ENCODE data around the gene GRB10.
A peak's percentile ranks its signal among the peaks of the same experiment; 100 is the strongest.

Gene GRB10

GRCh38 chr7:50817561-50817960 is 34.9 kb upstream of the GRB10 start:
- Histone ChIP-seq H3K9ac (ENCODE audit: low read length) (no peak overlapping the region), H3K9me3 (ENCODE audit: control insufficient read depth, low read length) (no peaks in the 10 kb centered on the region), H3K4me3 (ENCODE audit: low read length) (no peak overlapping the region), H3K36me3 (ENCODE audit: control insufficient read depth, insufficient read depth, low read length, severe bottlenecking) (no peaks in the 10 kb centered on the region), H3K27me3 (replicated peaks; ENCODE audit: control insufficient read depth, insufficient read depth, low read length) (no peaks in the 10 kb centered on the region), H3K4me1 (ENCODE audit: control insufficient read depth, insufficient read depth, low read length) (no peaks in the 10 kb centered on the region)
- DNase-seq (ENCODE audit: low read depth), result no peak

GRCh38 chr7:50815138-50815537 is 32.4 kb upstream of the GRB10 start:
- H3K4me3 ChIP-seq (ENCODE audit: low read length), result no peak overlapping the region
- no peak for DNase-seq (ENCODE audit: low read depth)
- H3K9me3 ChIP-seq (ENCODE audit: control insufficient read depth, low read length), result no peaks in the 10 kb centered on the region
- no peaks in the 10 kb centered on the region for H3K36me3 ChIP-seq (ENCODE audit: control insufficient read depth, insufficient read depth, low read length, severe bottlenecking)
- no peaks in the 10 kb centered on the region for H3K4me1 ChIP-seq (ENCODE audit: control insufficient read depth, insufficient read depth, low read length)
- H3K9ac ChIP-seq (ENCODE audit: low read length), result no peak overlapping the region
- H3K27me3 ChIP-seq (replicated peaks; ENCODE audit: control insufficient read depth, insufficient read depth, low read length), result no peaks in the 10 kb centered on the region

- Histone ChIP-seq H3K27me3 (replicated peaks; ENCODE audit: control insufficient read depth, insufficient read depth, low read length) (no peaks in the 10 kb centered on the region), H3K9me3 (ENCODE audit: control insufficient read depth, low read length) (no peaks in the 10 kb centered on the region), H3K36me3 (ENCODE audit: control insufficient read depth, insufficient read depth, low read length, severe bottlenecking) (no peaks in the 10 kb centered on the region), H3K4me1 (ENCODE audit: control insufficient read depth, insufficient read depth, low read length) (no peaks in the 10 kb centered on the region), H3K4me3 (ENCODE audit: low read length) (no peak overlapping the region), H3K9ac (ENCODE audit: low read length) (no peak overlapping the region)
- no peak for DNase-seq (ENCODE audit: low read depth)
Measured at GRCh38 chr7:50814166-50814565, 31.5 kb upstream of the GRB10 start.

GRCh38 chr7:50812841-50813475 is 30.3 kb upstream of the GRB10 start:
- Histone ChIP-seq H3K9ac (ENCODE audit: low read length) (no peak overlapping the region), H3K27me3 (replicated peaks; ENCODE audit: control insufficient read depth, insufficient read depth, low read length) (no peaks in the 10 kb centered on the region), H3K4me3 (ENCODE audit: low read length) (no peak overlapping the region), H3K4me1 (ENCODE audit: control insufficient read depth, insufficient read depth, low read length) (no peaks in the 10 kb centered on the region), H3K36me3 (ENCODE audit: control insufficient read depth, insufficient read depth, low read length, severe bottlenecking) (no peaks in the 10 kb centered on the region), H3K9me3 (ENCODE audit: control insufficient read depth, low read length) (no peaks in the 10 kb centered on the region)
- DNase-seq (ENCODE audit: low read depth), result peak; percentile 74

GRCh38 chr7:50812094-50812493 is 29.4 kb upstream of the GRB10 start:
- no peak overlapping the region for H3K4me3 ChIP-seq (ENCODE audit: low read length)
- no peak for DNase-seq (ENCODE audit: low read depth)
- no peaks in the 10 kb centered on the region for H3K4me1 ChIP-seq (ENCODE audit: control insufficient read depth, insufficient read depth, low read length)
- H3K9me3 ChIP-seq (ENCODE audit: control insufficient read depth, low read length), result no peaks in the 10 kb centered on the region
- H3K9ac ChIP-seq (ENCODE audit: low read length), result no peak overlapping the region
- no peaks in the 10 kb centered on the region for H3K27me3 ChIP-seq (replicated peaks; ENCODE audit: control insufficient read depth, insufficient read depth, low read length)
- no peaks in the 10 kb centered on the region for H3K36me3 ChIP-seq (ENCODE audit: control insufficient read depth, insufficient read depth, low read length, severe bottlenecking)

- no peak for DNase-seq (ENCODE audit: low read depth)
- no peaks in the 10 kb centered on the region for H3K4me1 ChIP-seq (ENCODE audit: control insufficient read depth, insufficient read depth, low read length)
- H3K9ac ChIP-seq (ENCODE audit: low read length), result no peak overlapping the region
- H3K36me3 ChIP-seq (ENCODE audit: control insufficient read depth, insufficient read depth, low read length, severe bottlenecking), result no peaks in the 10 kb centered on the region
- H3K27me3 ChIP-seq (replicated peaks; ENCODE audit: control insufficient read depth, insufficient read depth, low read length), result no peaks in the 10 kb centered on the region
- no peak overlapping the region for H3K4me3 ChIP-seq (ENCODE audit: low read length)
- H3K9me3 ChIP-seq (ENCODE audit: control insufficient read depth, low read length), result no peaks in the 10 kb centered on the region
Measured at GRCh38 chr7:50808282-50808888, 25.7 kb upstream of the GRB10 start.

- Histone ChIP-seq H3K9ac (ENCODE audit: low read length) (no peak overlapping the region), H3K9me3 (ENCODE audit: control insufficient read depth, low read length) (no peaks in the 10 kb centered on the region), H3K27me3 (replicated peaks; ENCODE audit: control insufficient read depth, insufficient read depth, low read length) (no peaks in the 10 kb centered on the region), H3K4me1 (ENCODE audit: control insufficient read depth, insufficient read depth, low read length) (no peaks in the 10 kb centered on the region), H3K36me3 (ENCODE audit: control insufficient read depth, insufficient read depth, low read length, severe bottlenecking) (no peaks in the 10 kb centered on the region), H3K4me3 (ENCODE audit: low read length) (no peak overlapping the region)
- DNase-seq (ENCODE audit: low read depth), result no peak
Measured at GRCh38 chr7:50807026-50807730, 24.5 kb upstream of the GRB10 start.

- DNase-seq (ENCODE audit: low read depth), result no peak
- Histone ChIP-seq H3K4me3 (ENCODE audit: low read length) (no peak overlapping the region), H3K4me1 (ENCODE audit: control insufficient read depth, insufficient read depth, low read length) (no peaks in the 10 kb centered on the region), H3K9me3 (ENCODE audit: control insufficient read depth, low read length) (no peaks in the 10 kb centered on the region), H3K9ac (ENCODE audit: low read length) (no peak overlapping the region), H3K36me3 (ENCODE audit: control insufficient read depth, insufficient read depth, low read length, severe bottlenecking) (no peaks in the 10 kb centered on the region), H3K27me3 (replicated peaks; ENCODE audit: control insufficient read depth, insufficient read depth, low read length) (no peaks in the 10 kb centered on the region)
Measured at GRCh38 chr7:50806143-50806542, 23.4 kb upstream of the GRB10 start.

GRCh38 chr7:50805447-50806125 is 22.9 kb upstream of the GRB10 start:
- Histone ChIP-seq H3K9ac (ENCODE audit: low read length) (no peak overlapping the region), H3K9me3 (ENCODE audit: control insufficient read depth, low read length) (no peaks in the 10 kb centered on the region), H3K36me3 (ENCODE audit: control insufficient read depth, insufficient read depth, low read length, severe bottlenecking) (no peaks in the 10 kb centered on the region), H3K4me1 (ENCODE audit: control insufficient read depth, insufficient read depth, low read length) (no peaks in the 10 kb centered on the region), H3K27me3 (replicated peaks; ENCODE audit: control insufficient read depth, insufficient read depth, low read length) (no peaks in the 10 kb centered on the region), H3K4me3 (ENCODE audit: low read length) (no peak overlapping the region)
- no peak for DNase-seq (ENCODE audit: low read depth)

- Histone ChIP-seq H3K36me3 (ENCODE audit: control insufficient read depth, insufficient read depth, low read length, severe bottlenecking) (no peaks in the 10 kb centered on the region), H3K27me3 (replicated peaks; ENCODE audit: control insufficient read depth, insufficient read depth, low read length) (peaks cover 5% of the 10 kb centered on the region), H3K4me3 (ENCODE audit: low read length) (no peak overlapping the region), H3K9ac (ENCODE audit: low read length) (no peak overlapping the region), H3K9me3 (ENCODE audit: control insufficient read depth, low read length) (peaks cover 4% of the 10 kb centered on the region), H3K4me1 (ENCODE audit: control insufficient read depth, insufficient read depth, low read length) (no peaks in the 10 kb centered on the region)
- no peak for DNase-seq (ENCODE audit: low read depth)
Measured at GRCh38 chr7:50803359-50804337, 21.0 kb upstream of the GRB10 start.
